NOMO-1 treated with DMSO at 0.1 percent for 48 hours (cell line): Measurements from ENCODE around the gene ZNF804B.

ENCODE experiments used
- DNase-seq: peaks from one replicate; lab custom pipeline; 2025; ENCODE audit not compliant: unreplicated experiment; lab: John Stamatoyannopoulos, UW

ZNF804B gene

GRCh38 chr7:88835147-88835728 is 75.7 kb downstream of the ZNF804B start:
- DNase-seq: peak; percentile 85

- no peak for DNase-seq
Measured at GRCh38 chr7:88842201-88842600, 82.7 kb downstream of the ZNF804B start.

GRCh38 chr7:88845091-88845490 is 85.6 kb downstream of the ZNF804B start:
- DNase-seq: no peak

GRCh38 chr7:88851220-88851619 is 91.7 kb downstream of the ZNF804B start:
- DNase-seq: no peak

- DNase-seq: no peak
Measured at GRCh38 chr7:88859288-88859687, 99.8 kb downstream of the ZNF804B start.

- no peak for DNase-seq
Measured at GRCh38 chr7:88866265-88866863, 106.9 kb downstream of the ZNF804B start.

GRCh38 chr7:88867158-88867557 is 107.7 kb downstream of the ZNF804B start:
- no peak for DNase-seq

GRCh38 chr7:88868456-88868855 is 109.0 kb downstream of the ZNF804B start:
- DNase-seq: no peak

- no peak for DNase-seq
Measured at GRCh38 chr7:88881136-88881535, 121.6 kb downstream of the ZNF804B start.

- DNase-seq: no peak
Measured at GRCh38 chr7:88885131-88885530, 125.6 kb downstream of the ZNF804B start.

- DNase-seq: no peak
Measured at GRCh38 chr7:88888684-88889083, 129.2 kb downstream of the ZNF804B start.

- no peak for DNase-seq
Measured at GRCh38 chr7:88910516-88910915, 151.0 kb downstream of the ZNF804B start.

GRCh38 chr7:88912852-88913251 is 153.4 kb downstream of the ZNF804B start:
- no peak for DNase-seq

GRCh38 chr7:88915615-88916014 is 156.1 kb downstream of the ZNF804B start:
- no peak for DNase-seq

GRCh38 chr7:88919478-88920131 is 160.1 kb downstream of the ZNF804B start:
- no peak for DNase-seq

GRCh38 chr7:88922944-88923343 is 163.4 kb downstream of the ZNF804B start:
- DNase-seq: no peak

GRCh38 chr7:88928276-88928675 is 168.8 kb downstream of the ZNF804B start:
- no peak for DNase-seq

GRCh38 chr7:88929719-88930118 is 170.2 kb downstream of the ZNF804B start:
- DNase-seq: no peak

GRCh38 chr7:88933285-88933684 is 173.8 kb downstream of the ZNF804B start:
- DNase-seq: peak; percentile 12

- no peak for DNase-seq
Measured at GRCh38 chr7:88942815-88943501, 183.5 kb downstream of the ZNF804B start.

GRCh38 chr7:88951826-88952225 is 192.3 kb downstream of the ZNF804B start:
- no peak for DNase-seq

- no peak for DNase-seq
Measured at GRCh38 chr7:88964418-88964817, 204.9 kb downstream of the ZNF804B start.
